Kidney epithelial cell (primary cell): ENCODE measurements around the gene EPG5. TPM values are rescaled to one million over a fixed set of nuclear protein-coding genes. Genes with fewer than 3 reads are reported as not detected.

ENCODE experiments used
- DNase-seq: peaks from one replicate; pipeline ENCODE4 v3.0.0-alpha.2; 2010; ENCODE audit warnings: low read depth
- H3K27me3 ChIP-seq: 2 replicates; pipeline ENCODE4 v1.6.0; 2011; ENCODE audit warnings: low read length; ENCODE audit not compliant: control insufficient read depth, insufficient read depth
- H3K36me3 ChIP-seq: 2 replicates; pipeline ENCODE4 v1.5.1; 2011; ENCODE audit warnings: low read length; ENCODE audit not compliant: control insufficient read depth, insufficient read depth
- H3K4me3 ChIP-seq: 2 replicates; pipeline ENCODE4 v1.5.1; 2011; ENCODE audit warnings: low read depth, mild to moderate bottlenecking, control low read depth, low read length
- total RNA-seq: library from RNA; depleted of rRNA; stranded (reverse); fragments of >200 nt; gene quantifications from 2 replicates; pipeline ENCODE4 v1.2.3, GENCODE V29; 2015
- TF ChIP-seq, protein P1 (sequence below): IDR thresholded peaks from 2 replicates; pipeline ENCODE4 v1.5.1; 2011; ENCODE audit warnings: mild to moderate bottlenecking, moderate library complexity, low read length, control low read depth, inconsistent platforms; ENCODE audit not compliant: insufficient read depth, poor library complexity, severe bottlenecking

Gene EPG5, protein sequence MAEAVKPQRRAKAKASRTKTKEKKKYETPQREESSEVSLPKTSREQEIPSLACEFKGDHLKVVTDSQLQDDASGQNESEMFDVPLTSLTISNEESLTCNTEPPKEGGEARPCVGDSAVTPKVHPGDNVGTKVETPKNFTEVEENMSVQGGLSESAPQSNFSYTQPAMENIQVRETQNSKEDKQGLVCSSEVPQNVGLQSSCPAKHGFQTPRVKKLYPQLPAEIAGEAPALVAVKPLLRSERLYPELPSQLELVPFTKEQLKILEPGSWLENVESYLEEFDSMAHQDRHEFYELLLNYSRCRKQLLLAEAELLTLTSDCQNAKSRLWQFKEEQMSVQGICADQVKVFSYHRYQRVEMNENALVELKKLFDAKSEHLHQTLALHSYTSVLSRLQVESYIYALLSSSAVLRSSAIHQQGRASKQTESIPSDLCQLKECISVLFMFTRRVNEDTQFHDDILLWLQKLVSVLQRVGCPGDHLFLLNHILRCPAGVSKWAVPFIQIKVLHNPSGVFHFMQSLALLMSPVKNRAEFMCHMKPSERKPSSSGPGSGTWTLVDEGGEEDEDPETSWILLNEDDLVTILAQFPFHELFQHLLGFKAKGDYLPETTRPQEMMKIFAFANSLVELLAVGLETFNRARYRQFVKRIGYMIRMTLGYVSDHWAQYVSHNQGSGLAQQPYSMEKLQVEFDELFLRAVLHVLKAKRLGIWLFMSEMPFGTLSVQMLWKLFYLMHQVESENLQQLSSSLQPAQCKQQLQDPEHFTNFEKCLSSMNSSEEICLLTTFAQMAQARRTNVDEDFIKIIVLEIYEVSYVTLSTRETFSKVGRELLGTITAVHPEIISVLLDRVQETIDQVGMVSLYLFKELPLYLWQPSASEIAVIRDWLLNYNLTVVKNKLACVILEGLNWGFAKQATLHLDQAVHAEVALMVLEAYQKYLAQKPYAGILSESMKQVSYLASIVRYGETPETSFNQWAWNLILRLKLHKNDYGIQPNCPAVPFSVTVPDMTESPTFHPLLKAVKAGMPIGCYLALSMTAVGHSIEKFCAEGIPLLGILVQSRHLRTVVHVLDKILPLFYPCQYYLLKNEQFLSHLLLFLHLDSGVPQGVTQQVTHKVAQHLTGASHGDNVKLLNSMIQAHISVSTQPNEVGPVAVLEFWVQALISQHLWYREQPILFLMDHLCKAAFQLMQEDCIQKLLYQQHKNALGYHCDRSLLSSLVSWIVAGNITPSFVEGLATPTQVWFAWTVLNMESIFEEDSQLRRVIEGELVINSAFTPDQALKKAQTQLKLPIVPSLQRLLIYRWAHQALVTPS (N-terminal part only)
- total RNA-seq, result 38.2 and 45.7 TPM in 2 replicates

DNA sequence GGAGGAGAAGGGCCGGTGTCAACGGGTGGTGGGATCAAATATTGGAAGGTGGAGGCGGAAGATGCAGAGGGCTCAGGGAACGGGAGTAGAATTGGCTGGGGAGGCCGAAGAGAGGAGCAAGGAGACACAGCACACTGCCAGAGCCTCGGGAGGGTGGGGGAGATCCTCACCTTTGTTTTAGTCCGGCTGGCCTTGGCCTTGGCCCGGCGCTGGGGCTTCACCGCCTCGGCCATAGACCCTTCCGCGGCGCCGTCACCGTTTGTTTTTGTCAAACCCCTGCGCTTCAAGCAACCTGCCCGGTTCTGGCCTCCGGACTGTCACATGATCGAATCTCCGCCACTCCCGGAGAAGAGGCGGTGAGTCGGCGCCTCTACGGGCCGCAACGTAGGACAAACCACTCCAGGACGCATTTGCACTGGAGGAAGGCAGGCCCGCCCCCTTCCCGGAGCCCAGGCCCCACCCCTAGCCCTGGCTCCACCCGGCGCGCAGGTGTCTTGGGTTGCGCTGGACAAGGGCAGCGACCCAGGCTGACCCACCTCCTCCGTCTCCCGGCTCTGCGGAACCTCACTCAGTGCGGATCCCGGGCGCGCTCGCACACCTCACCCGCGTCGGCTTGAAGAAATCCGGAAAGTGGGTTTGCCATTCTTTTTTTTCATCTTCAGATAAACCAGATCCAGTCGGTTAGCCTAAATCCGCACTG, at the start of gene EPG5:
Gene EPG5, minus strand, starts transcription at position 323 of the 700 bp plus-strand sequence. Its CDS starts 90 bp downstream, at position 233.
- Histone ChIP-seq H3K36me3 (no peaks in the 10 kb centered on the region), H3K4me3 (peak within 1 kb of the TSS; percentile 97), H3K27me3 (no peaks in the 10 kb centered on the region)
- TF ChIP-seq, protein P1, sequence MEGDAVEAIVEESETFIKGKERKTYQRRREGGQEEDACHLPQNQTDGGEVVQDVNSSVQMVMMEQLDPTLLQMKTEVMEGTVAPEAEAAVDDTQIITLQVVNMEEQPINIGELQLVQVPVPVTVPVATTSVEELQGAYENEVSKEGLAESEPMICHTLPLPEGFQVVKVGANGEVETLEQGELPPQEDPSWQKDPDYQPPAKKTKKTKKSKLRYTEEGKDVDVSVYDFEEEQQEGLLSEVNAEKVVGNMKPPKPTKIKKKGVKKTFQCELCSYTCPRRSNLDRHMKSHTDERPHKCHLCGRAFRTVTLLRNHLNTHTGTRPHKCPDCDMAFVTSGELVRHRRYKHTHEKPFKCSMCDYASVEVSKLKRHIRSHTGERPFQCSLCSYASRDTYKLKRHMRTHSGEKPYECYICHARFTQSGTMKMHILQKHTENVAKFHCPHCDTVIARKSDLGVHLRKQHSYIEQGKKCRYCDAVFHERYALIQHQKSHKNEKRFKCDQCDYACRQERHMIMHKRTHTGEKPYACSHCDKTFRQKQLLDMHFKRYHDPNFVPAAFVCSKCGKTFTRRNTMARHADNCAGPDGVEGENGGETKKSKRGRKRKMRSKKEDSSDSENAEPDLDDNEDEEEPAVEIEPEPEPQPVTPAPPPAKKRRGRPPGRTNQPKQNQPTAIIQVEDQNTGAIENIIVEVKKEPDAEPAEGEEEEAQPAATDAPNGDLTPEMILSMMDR, result no peak
- DNase-seq, result peak; percentile 86

GRCh38 chr18:46013484-46014189, 46.5 kb upstream of the EPG5 start:
- no peak overlapping the region for H3K4me3 ChIP-seq
- H3K36me3 ChIP-seq, result no peaks in the 10 kb centered on the region
- DNase-seq, result no peak
- H3K27me3 ChIP-seq, result no peaks in the 10 kb centered on the region
- TF ChIP-seq, protein P1, result no peak

DNA sequence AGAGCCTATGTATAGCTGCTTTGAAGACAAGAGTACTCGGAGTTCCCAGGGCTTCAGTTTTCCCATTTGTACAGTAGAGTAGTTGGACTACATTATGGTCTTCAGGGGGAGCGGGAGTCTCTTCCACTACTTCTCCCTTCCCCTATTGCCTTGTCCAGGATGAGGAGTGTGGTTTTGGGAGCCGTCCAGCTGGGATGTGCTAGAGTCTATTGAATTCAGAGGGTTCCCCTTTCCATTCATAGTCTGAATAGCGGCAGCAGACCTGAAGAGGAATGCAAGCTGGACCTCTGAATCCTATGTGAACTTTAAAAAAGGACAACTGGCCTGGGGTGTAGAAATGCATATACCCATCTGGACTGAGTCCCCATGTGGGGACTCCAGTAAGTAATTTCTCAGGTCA, 43.5 kb upstream of the EPG5 start:
- Histone ChIP-seq H3K36me3 (no peaks in the 10 kb centered on the region), H3K27me3 (no peaks in the 10 kb centered on the region), H3K4me3 (no peak overlapping the region)
- no peak for DNase-seq
- TF ChIP-seq, protein P1, result no peak

- Histone ChIP-seq H3K4me3 (no peak overlapping the region), H3K36me3 (no peaks in the 10 kb centered on the region), H3K27me3 (no peaks in the 10 kb centered on the region)
- no peak for DNase-seq
- TF ChIP-seq, protein P1, result no peak
These were observed 42.9 kb upstream of the EPG5 start for GRCh38 chr18:46010050-46010449.
